ENCODE measurements around the gene STXBP5. TPM values are rescaled to one million over a fixed set of nuclear protein-coding genes. Genes with fewer than 3 reads are reported as not detected.

STXBP5 gene
- total RNA-seq, 2 experiments from 2014 or later = 21.0 to 22.5 TPM

GRCh38 chr6:147417954-147418353 lies 213.7 kb downstream of the STXBP5 start:
- H3K27ac Mint-ChIP-seq = no peak overlapping the region

GRCh38 chr6:147418523-147418922 lies 214.3 kb downstream of the STXBP5 start:
- Histone ChIP-seq H3K27ac (ENCODE audit: low read depth in 1 of 2, low read length in 2 of 2) (no peak overlapping the region), H3K9me3 (ENCODE audit: control insufficient read depth in 1 of 2, insufficient read depth in 1 of 2, low read length in 2 of 2) (peaks cover 0 to 12% of the 10 kb centered on the region in 2 experiments), H3K4me3 (ENCODE audit: low read length) (no peak overlapping the region), H3K4me1 (ENCODE audit: insufficient read depth, low read length) (no peaks in the 10 kb centered on the region), H3K36me3 (ENCODE audit: insufficient read depth, low read length) (no peaks in the 10 kb centered on the region), H3K27me3 (ENCODE audit: control insufficient read depth in 1 of 2, insufficient read depth in 2 of 2, low read length in 2 of 2) (no peaks in the 10 kb centered on the region)
- H3K27ac Mint-ChIP-seq = no peak overlapping the region
- POLR2A ChIA-PET = no interaction called here
- no peak overlapping the region for H3K4me3 Mint-ChIP-seq
- TF ChIP-seq CTCF (IDR thresholded peaks at IDR 0.05) = no peak
- ATAC-seq (ENCODE audit: poor library complexity) (no peak), DNase-seq (no peak)
- H3K27me3 Mint-ChIP-seq = peaks cover 4% of the 10 kb centered on the region
- CTCF ChIA-PET = no interaction called here
- H3K4me1 Mint-ChIP-seq (ENCODE audit: low read depth) = no peaks in the 10 kb centered on the region
- intact Hi-C loops (cut with DNase I, micrococcal nuclease) = no loop called here
- peaks cover 2% of the 10 kb centered on the region for H3K9me3 Mint-ChIP-seq
- no peaks in the 10 kb centered on the region for H3K36me3 Mint-ChIP-seq (ENCODE audit: low read depth)

More at GRCh38 chr6:147417954-147418353, 213.7 kb downstream of the STXBP5 start:
- POLR2A ChIA-PET = no interaction called here
- CTCF ChIA-PET = no interaction called here
- H3K9me3 ChIP-seq (ENCODE audit: control insufficient read depth in 1 of 2, insufficient read depth in 1 of 2, low read length in 2 of 2) = peaks cover 0 to 8% of the 10 kb centered on the region in 2 experiments
- ATAC-seq (ENCODE audit: poor library complexity) (no peak), DNase-seq (no peak)
- Mint-ChIP-seq H3K27me3 (peaks cover 7% of the 10 kb centered on the region), H3K36me3 (ENCODE audit: low read depth) (no peaks in the 10 kb centered on the region), H3K4me3 (no peak overlapping the region), H3K9me3 (peaks cover 2% of the 10 kb centered on the region), H3K4me1 (ENCODE audit: low read depth) (no peaks in the 10 kb centered on the region)
- H3K27me3 ChIP-seq (ENCODE audit: control insufficient read depth in 1 of 2, insufficient read depth in 2 of 2, low read length in 2 of 2) = no peaks in the 10 kb centered on the region
- TF ChIP-seq CTCF (IDR thresholded peaks at IDR 0.05) = no peak
- no peak overlapping the region for H3K27ac ChIP-seq (ENCODE audit: low read depth in 1 of 2, low read length in 2 of 2)
- intact Hi-C loops (cut with DNase I, micrococcal nuclease) = no loop called here
- H3K4me1 ChIP-seq (ENCODE audit: insufficient read depth, low read length) = no peaks in the 10 kb centered on the region
- no peak overlapping the region for H3K4me3 ChIP-seq (ENCODE audit: low read length)
- no peaks in the 10 kb centered on the region for H3K36me3 ChIP-seq (ENCODE audit: insufficient read depth, low read length)

GRCh38 chr6:147421903-147422302 lies 217.7 kb downstream of the STXBP5 start:
- ChIA-PET POLR2A (no interaction called here), CTCF (no interaction called here)
- H3K4me1 Mint-ChIP-seq (ENCODE audit: low read depth) = no peaks in the 10 kb centered on the region
- no peaks in the 10 kb centered on the region for H3K4me1 ChIP-seq (ENCODE audit: insufficient read depth, low read length)
- TF ChIP-seq CTCF (IDR thresholded peaks at IDR 0.05) = no peak
- no peaks in the 10 kb centered on the region for H3K36me3 Mint-ChIP-seq (ENCODE audit: low read depth)
- H3K9me3 Mint-ChIP-seq = peaks cover 2% of the 10 kb centered on the region
- ATAC-seq (ENCODE audit: poor library complexity) = no peak
- DNase-seq = no peak
- no peaks in the 10 kb centered on the region for H3K36me3 ChIP-seq (ENCODE audit: insufficient read depth, low read length)
- peaks cover 0 to 12% of the 10 kb centered on the region in 2 experiments for H3K9me3 ChIP-seq (ENCODE audit: control insufficient read depth in 1 of 2, insufficient read depth in 1 of 2, low read length in 2 of 2)
- no peak overlapping the region for H3K27ac ChIP-seq (ENCODE audit: low read depth in 1 of 2, low read length in 2 of 2)
- H3K4me3 Mint-ChIP-seq = no peak overlapping the region
- no peak overlapping the region for H3K27ac Mint-ChIP-seq
- no peak overlapping the region for H3K4me3 ChIP-seq (ENCODE audit: low read length)
- H3K27me3 ChIP-seq (ENCODE audit: control insufficient read depth in 1 of 2, insufficient read depth in 2 of 2, low read length in 2 of 2) = no peaks in the 10 kb centered on the region
- intact Hi-C loops (cut with DNase I, micrococcal nuclease) = no loop called here
- no peaks in the 10 kb centered on the region for H3K27me3 Mint-ChIP-seq
